ENCODE results near the gene CACNA1B. TPM values are rescaled to one million over a fixed set of nuclear protein-coding genes. Genes with fewer than 3 reads are reported as not detected.

The CACNA1B gene
- total and polyA plus RNA-seq, 9 donors = 0.18 to 0.76 (median 0.34) TPM

DNA sequence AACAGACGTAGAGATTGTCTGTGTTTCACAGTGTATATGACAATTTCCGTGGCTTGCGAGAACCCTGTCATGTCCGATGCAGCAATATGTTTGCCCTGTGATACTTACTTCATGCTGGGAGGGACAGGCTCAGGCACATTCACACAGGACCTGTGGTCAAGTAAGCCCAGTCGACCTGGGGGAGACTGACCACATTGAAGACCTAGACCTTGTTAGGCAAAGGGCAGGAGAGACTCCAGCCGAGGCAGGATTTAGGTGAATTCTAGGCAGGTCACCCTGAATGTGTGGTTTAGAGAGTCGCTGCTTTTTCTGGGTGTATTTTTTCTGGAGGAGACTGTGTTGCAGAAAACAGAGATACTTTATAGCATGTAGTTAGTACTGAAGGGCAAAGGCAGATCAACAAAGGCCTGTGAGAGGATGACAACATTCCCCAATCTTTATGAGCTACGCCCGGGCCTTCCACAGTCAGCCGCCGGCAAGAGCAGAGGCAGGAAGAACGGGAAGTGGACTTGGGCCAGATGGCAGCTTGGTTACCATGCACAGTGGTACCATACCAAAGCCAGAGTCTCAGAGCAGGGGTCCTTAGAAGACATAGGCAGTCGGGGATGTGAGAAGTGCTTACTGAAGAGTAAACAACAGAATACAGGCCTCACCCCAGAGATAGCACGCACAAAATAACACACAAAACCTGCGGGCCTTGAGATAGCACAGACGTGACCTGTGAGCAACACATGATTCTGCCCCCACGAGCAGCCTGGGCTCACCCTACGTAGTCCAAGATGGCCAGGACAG lies 220.7 kb downstream of the CACNA1B start:
- Histone ChIP-seq H3K4me3 (ENCODE audit: low read length) (no peak overlapping the region), H3K4me1 (ENCODE audit: control insufficient read depth, insufficient read depth, low read length) (peaks cover 3% of the 10 kb centered on the region), H3K9me3 (replicated peaks; ENCODE audit: control insufficient read depth, low read depth, low read length) (no peaks in the 10 kb centered on the region), H3K27me3 (ENCODE audit: control insufficient read depth, insufficient read depth, low read length) (no peaks in the 10 kb centered on the region), H3K27ac (ENCODE audit: low read length) (no peak overlapping the region), H3K36me3 (ENCODE audit: control insufficient read depth, insufficient read depth, low read length) (no peaks in the 10 kb centered on the region)
- 71% methylated on average over 16 of the region's 18 CpGs for WGBS (ENCODE audit: insufficient coverage)
- DNase-seq = no peak

- Histone ChIP-seq H3K27me3 (ENCODE audit: control insufficient read depth, insufficient read depth, low read length) (no peaks in the 10 kb centered on the region), H3K36me3 (ENCODE audit: control insufficient read depth, insufficient read depth, low read length) (no peaks in the 10 kb centered on the region), H3K9me3 (replicated peaks; ENCODE audit: control insufficient read depth, low read depth, low read length) (no peaks in the 10 kb centered on the region), H3K27ac (ENCODE audit: low read length) (no peak overlapping the region), H3K4me1 (ENCODE audit: control insufficient read depth, insufficient read depth, low read length) (peaks cover 12% of the 10 kb centered on the region), H3K4me3 (ENCODE audit: low read length) (no peak overlapping the region)
- DNase-seq = no peak
- 92% methylated on average over 19 of the region's 22 CpGs for WGBS (ENCODE audit: insufficient coverage)
Measured at GRCh38 chr9:138098908-138099791, 221.6 kb downstream of the CACNA1B start.

DNA sequence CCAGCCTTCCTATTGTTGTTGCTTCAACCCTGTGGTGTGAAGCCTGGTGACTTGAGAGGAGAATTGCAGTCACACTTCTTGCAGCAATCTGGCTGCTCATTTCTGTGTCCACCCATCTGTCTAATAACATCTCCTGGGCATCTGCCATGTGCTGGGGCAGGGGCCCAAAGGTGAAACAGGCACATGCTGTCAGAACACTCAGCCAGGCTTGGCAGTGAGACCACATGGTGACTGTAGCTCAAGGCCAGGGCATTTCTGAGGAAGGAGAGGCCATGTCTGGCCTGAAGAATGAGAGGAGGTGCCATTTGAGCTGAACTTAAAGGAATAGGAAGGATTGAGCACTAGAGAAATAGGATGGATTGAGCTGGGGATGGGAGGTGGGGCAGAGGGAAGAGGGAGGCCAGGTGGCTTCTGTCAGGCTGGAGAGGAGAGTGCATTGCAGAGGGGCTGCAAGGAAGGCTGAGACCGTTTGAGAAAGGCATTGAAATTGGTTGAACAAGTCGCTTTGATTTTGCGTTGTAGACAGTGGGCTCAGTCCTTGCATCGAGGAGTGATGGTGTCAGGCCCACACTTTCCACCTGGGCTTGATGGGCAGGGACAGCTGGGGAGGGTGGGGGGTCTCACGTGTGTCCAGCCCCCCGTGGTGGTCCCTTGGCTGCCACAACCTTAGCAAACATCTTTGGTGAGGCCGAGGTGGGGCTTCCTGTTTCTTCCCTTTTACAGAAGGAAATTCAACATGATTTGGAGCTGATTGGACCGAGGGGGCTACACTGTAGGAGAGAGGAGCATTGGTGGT lies 222.4 kb downstream of the CACNA1B start:
- Histone ChIP-seq H3K27me3 (ENCODE audit: control insufficient read depth, insufficient read depth, low read length) (no peaks in the 10 kb centered on the region), H3K4me1 (ENCODE audit: control insufficient read depth, insufficient read depth, low read length) (peaks cover 16% of the 10 kb centered on the region), H3K27ac (ENCODE audit: low read length) (no peak overlapping the region), H3K4me3 (ENCODE audit: low read length) (no peak overlapping the region), H3K9me3 (replicated peaks; ENCODE audit: control insufficient read depth, low read depth, low read length) (no peaks in the 10 kb centered on the region), H3K36me3 (ENCODE audit: control insufficient read depth, insufficient read depth, low read length) (no peaks in the 10 kb centered on the region)
- DNase-seq = no peak
- 65% methylated on average over 4 of the region's 8 CpGs for WGBS (ENCODE audit: insufficient coverage)

DNA sequence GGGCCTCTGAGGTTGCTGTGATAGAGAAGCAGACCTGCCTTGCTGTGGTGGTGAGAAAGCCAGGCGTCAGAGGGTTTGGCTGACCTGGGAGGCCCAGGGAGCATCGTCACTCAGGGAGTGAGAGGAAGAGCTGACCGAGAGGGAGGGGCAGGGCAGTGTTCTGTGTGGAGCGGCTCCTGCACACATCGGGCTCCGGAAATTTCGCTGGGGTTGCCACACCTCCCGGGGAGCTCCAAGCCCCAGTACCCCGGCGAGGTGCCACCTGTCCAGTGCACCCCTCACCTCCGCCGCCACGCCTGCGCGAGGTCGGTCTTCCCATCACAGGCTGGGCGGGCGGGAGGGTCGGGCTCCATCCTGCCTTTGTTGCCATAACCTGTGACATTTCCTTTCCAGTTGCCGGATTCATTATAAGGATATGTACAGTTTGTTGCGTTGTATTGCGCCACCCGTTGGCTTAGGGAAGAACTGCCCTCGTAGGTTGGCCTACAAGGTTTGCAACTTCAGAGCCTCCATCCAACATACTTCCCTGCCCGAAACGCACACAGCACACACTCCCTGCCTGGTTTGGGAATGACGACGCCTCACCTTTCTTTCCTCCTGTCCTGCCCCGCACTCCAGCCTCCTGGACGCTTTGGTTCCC lies 223.2 kb downstream of the CACNA1B start:
- DNase-seq = no peak
- no peaks in the 10 kb centered on the region for H3K36me3 ChIP-seq (ENCODE audit: control insufficient read depth, insufficient read depth, low read length)
- WGBS (ENCODE audit: insufficient coverage) = 85% methylated on average over 20 of the region's 30 CpGs
- no peak overlapping the region for H3K4me3 ChIP-seq (ENCODE audit: low read length)
- H3K27ac ChIP-seq (ENCODE audit: low read length) = no peak overlapping the region
- no peaks in the 10 kb centered on the region for H3K27me3 ChIP-seq (ENCODE audit: control insufficient read depth, insufficient read depth, low read length)
- peaks cover 16% of the 10 kb centered on the region for H3K4me1 ChIP-seq (ENCODE audit: control insufficient read depth, insufficient read depth, low read length)
- H3K9me3 ChIP-seq (replicated peaks; ENCODE audit: control insufficient read depth, low read depth, low read length) = no peaks in the 10 kb centered on the region

DNA sequence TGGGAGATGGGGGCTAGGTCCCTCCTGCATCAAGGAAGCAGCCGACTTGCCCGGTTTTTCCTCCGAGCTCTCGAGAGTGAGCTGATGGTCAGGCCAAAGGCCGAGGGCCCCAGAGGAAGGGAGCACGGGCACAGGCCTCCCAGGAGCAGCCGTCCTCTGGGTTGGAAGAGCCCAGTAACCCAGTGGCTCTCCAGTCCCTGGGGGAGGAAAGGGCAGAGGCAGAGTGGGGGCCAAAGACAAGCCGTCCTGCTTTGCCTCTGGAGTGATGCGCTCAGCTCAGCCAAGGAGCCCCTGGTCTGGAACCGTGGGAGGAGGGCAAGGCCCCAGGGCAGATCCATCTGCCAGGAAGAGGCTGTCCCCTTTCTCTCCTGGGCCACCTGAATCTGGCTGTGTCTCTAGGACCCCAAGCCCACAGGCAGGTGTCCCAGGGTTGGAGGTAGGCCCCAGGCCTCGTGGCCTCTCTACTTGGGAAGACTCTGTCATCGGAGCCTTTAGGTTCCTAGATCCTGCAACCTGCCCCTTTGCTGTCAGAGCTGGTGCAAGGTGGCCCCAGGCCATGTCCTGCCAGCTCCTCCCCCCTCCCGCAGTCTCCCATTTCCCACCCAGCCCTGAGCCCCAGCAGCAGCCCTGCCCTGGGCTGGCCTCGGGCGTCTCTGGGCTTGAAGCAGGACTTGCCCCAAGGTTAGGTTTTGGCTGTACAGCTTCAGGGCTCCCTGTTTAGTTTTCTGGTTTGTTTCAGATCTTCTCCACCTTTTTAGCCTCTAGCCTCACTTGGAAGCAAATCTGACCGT lies 224.1 kb downstream of the CACNA1B start:
- 84% methylated on average over 15 of the region's 16 CpGs for WGBS (ENCODE audit: insufficient coverage)
- H3K27me3 ChIP-seq (ENCODE audit: control insufficient read depth, insufficient read depth, low read length) = no peaks in the 10 kb centered on the region
- H3K36me3 ChIP-seq (ENCODE audit: control insufficient read depth, insufficient read depth, low read length) = no peaks in the 10 kb centered on the region

GRCh38 chr9:138102246-138103051 lies 224.9 kb downstream of the CACNA1B start:
- H3K9me3 ChIP-seq (replicated peaks; ENCODE audit: control insufficient read depth, low read depth, low read length) = no peaks in the 10 kb centered on the region
- H3K36me3 ChIP-seq (ENCODE audit: control insufficient read depth, insufficient read depth, low read length) = no peaks in the 10 kb centered on the region
- no peak overlapping the region for H3K27ac ChIP-seq (ENCODE audit: low read length)
- no peak for DNase-seq
- H3K4me1 ChIP-seq (ENCODE audit: control insufficient read depth, insufficient read depth, low read length) = peaks cover 16% of the 10 kb centered on the region
- no peak overlapping the region for H3K4me3 ChIP-seq (ENCODE audit: low read length)
- 80% methylated on average over 11 of the region's 23 CpGs for WGBS (ENCODE audit: insufficient coverage)
- no peaks in the 10 kb centered on the region for H3K27me3 ChIP-seq (ENCODE audit: control insufficient read depth, insufficient read depth, low read length)

More for the DNA sequence above, 224.1 kb downstream of the CACNA1B start:
- Histone ChIP-seq H3K27ac (ENCODE audit: low read length) (no peak overlapping the region), H3K4me3 (ENCODE audit: low read length) (no peak overlapping the region), H3K4me1 (ENCODE audit: control insufficient read depth, insufficient read depth, low read length) (peaks cover 16% of the 10 kb centered on the region), H3K9me3 (replicated peaks; ENCODE audit: control insufficient read depth, low read depth, low read length) (no peaks in the 10 kb centered on the region)
- DNase-seq = no peak

DNA sequence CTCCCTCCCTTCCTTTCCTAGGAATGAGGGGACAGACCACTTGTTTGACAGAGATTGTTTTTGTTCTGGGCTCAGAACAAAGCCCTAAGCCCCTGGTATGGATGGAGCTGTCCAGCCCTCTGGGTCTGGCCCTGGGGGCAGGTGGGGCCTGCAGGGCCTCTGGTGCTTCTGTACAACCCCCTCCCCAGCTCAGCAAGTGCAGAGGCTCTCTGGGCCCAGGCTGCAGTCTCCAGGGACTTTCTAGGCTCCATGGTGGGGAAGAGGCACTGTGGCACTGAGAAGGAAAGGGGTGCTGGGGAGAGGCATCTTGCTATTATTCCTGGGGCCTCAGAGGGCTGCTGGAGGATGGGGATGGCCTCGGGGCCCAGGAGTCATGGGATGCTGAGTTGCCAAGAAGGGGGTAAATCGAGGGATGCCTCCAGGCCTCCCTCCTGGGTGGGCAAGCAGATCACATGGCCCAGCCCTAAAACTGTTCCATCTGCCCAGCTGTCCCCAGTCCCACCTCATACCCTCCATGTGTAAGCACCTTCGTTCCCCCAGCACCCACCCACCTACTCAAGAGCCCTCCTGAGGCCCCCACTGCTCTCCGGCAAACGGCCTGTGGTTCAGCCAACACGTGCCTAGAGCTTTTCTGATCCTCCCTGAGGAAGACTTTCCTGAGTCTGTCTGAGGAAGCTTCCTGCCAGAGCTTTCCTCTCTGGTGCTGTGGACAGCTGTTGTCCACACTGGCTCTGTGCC lies 225.7 kb downstream of the CACNA1B start:
- Histone ChIP-seq H3K9me3 (replicated peaks; ENCODE audit: control insufficient read depth, low read depth, low read length) (no peaks in the 10 kb centered on the region), H3K36me3 (ENCODE audit: control insufficient read depth, insufficient read depth, low read length) (no peaks in the 10 kb centered on the region), H3K27me3 (ENCODE audit: control insufficient read depth, insufficient read depth, low read length) (no peaks in the 10 kb centered on the region), H3K4me1 (ENCODE audit: control insufficient read depth, insufficient read depth, low read length) (peaks cover 16% of the 10 kb centered on the region), H3K4me3 (ENCODE audit: low read length) (no peak overlapping the region), H3K27ac (ENCODE audit: low read length) (no peak overlapping the region)
- DNase-seq = peak; percentile 49
- WGBS (ENCODE audit: insufficient coverage) = 48% methylated on average over 6 of the region's 6 CpGs

DNA sequence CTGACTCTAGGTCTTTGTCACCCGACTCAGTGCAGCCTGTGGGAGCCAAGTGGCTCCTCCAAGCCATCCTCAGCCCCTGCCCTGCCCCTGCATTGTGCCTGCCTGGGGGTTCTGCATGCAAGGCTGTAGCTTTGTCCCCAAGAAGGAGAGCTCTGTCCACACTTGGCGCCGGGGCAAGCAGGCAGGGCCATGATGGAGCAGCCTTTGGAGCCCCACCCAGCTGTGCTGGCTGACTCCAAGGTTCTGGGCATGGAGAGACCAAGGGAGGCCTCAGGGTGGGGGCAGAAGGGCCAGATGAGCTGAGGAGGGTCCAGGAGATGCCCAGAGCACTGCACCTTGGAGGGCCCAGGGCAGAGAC lies 226.2 kb downstream of the CACNA1B start:
- 73% methylated on average over 3 of the region's 3 CpGs for WGBS (ENCODE audit: insufficient coverage)

More for the DNA sequence above, 226.2 kb downstream of the CACNA1B start:
- no peaks in the 10 kb centered on the region for H3K9me3 ChIP-seq (replicated peaks; ENCODE audit: control insufficient read depth, low read depth, low read length)
- no peak for DNase-seq
- H3K4me3 ChIP-seq (ENCODE audit: low read length) = no peak overlapping the region
- no peak overlapping the region for H3K27ac ChIP-seq (ENCODE audit: low read length)
- no peaks in the 10 kb centered on the region for H3K27me3 ChIP-seq (ENCODE audit: control insufficient read depth, insufficient read depth, low read length)
- H3K4me1 ChIP-seq (ENCODE audit: control insufficient read depth, insufficient read depth, low read length) = peaks cover 16% of the 10 kb centered on the region
- H3K36me3 ChIP-seq (ENCODE audit: control insufficient read depth, insufficient read depth, low read length) = no peaks in the 10 kb centered on the region
